Panc1 (cell line): ENCODE results near the gene RILPL2.

Experiments used
- POLR2AphosphoS5 ChIP-seq: IDR thresholded peaks from 2 replicates; pipeline ENCODE4 v1.6.1; 2012; ENCODE audit warnings: mild to moderate bottlenecking, low read depth, low read length, moderate library complexity
- SIN3A ChIP-seq: IDR thresholded peaks from 2 replicates; pipeline ENCODE4 v1.6.1; 2012; ENCODE audit warnings: low read depth, mild to moderate bottlenecking, low read length, moderate library complexity, borderline replicate concordance; ENCODE audit not compliant: insufficient read depth
- TCF7L2 ChIP-seq: IDR thresholded peaks from 2 replicates; pipeline ENCODE4 v1.6.1; 2011; ENCODE audit warnings: mild to moderate bottlenecking, low read depth, low read length, inconsistent platforms
- TF ChIP-seq, protein P1 (sequence below): fragments of 450-650 bp; IDR thresholded peaks from 2 replicates; pipeline ENCODE4 v1.5.1; 2017; ENCODE audit warnings: mild to moderate bottlenecking
- TF ChIP-seq, protein P2 (sequence below), 2 experiments: IDR thresholded peaks; 2 replicates each; pipeline ENCODE4 v1.6.1; 2011 to 2012; ENCODE audit warnings: low read depth in 2 of 2, control low read depth in 1 of 2, low read length in 1 of 2, mild to moderate bottlenecking in 1 of 2, moderate library complexity in 1 of 2; ENCODE audit not compliant: insufficient read depth in 1 of 2

DNA sequence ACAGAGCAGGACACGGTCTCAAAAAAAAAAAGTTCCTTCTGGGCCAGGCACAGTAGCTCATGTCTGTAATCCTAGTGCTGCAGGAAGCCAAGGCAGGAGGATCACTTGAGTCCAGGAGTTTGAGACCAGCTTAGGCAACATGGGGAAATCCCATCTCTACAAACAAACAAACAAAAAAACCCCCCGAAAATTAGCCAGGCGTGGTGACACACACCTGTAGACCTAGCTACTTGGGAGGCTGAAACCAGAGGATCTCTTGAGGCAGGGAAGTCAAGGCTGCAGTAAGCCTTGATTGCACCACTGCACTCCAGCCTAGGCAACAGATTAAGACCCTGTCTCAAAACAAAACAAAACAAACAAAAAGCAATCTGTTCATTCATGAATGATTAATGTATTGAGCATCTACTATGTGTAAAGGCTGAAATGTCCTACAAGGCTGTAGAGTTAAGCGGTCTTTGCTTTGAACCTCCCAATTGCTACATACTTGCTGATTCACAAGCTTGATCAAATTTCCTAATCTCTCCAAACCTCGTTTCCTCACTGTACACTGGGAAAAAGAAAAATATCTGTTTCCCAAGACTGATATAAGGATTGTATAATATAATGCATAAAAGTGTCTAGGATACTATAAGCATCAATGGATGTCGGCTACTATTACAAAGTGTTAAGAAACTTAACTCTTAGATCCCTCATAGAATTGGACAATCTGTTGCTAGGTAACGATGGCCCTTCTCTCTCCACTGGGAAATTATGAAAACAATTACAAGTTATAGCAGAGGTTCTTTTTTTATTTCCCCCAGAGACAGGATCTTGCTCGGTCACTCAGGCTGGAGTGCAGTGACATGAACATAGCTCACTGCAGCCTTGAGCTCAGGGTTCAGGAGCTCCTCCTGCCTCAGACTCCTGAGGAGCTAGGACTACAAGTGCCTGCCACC, 7.9 kb upstream of the RILPL2 start:
- TF ChIP-seq, protein P1, sequence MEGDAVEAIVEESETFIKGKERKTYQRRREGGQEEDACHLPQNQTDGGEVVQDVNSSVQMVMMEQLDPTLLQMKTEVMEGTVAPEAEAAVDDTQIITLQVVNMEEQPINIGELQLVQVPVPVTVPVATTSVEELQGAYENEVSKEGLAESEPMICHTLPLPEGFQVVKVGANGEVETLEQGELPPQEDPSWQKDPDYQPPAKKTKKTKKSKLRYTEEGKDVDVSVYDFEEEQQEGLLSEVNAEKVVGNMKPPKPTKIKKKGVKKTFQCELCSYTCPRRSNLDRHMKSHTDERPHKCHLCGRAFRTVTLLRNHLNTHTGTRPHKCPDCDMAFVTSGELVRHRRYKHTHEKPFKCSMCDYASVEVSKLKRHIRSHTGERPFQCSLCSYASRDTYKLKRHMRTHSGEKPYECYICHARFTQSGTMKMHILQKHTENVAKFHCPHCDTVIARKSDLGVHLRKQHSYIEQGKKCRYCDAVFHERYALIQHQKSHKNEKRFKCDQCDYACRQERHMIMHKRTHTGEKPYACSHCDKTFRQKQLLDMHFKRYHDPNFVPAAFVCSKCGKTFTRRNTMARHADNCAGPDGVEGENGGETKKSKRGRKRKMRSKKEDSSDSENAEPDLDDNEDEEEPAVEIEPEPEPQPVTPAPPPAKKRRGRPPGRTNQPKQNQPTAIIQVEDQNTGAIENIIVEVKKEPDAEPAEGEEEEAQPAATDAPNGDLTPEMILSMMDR: no peak
- TF ChIP-seq POLR2AphosphoS5 (no peak), TCF7L2 (no peak), SIN3A (no peak)
- TF ChIP-seq, protein P2, sequence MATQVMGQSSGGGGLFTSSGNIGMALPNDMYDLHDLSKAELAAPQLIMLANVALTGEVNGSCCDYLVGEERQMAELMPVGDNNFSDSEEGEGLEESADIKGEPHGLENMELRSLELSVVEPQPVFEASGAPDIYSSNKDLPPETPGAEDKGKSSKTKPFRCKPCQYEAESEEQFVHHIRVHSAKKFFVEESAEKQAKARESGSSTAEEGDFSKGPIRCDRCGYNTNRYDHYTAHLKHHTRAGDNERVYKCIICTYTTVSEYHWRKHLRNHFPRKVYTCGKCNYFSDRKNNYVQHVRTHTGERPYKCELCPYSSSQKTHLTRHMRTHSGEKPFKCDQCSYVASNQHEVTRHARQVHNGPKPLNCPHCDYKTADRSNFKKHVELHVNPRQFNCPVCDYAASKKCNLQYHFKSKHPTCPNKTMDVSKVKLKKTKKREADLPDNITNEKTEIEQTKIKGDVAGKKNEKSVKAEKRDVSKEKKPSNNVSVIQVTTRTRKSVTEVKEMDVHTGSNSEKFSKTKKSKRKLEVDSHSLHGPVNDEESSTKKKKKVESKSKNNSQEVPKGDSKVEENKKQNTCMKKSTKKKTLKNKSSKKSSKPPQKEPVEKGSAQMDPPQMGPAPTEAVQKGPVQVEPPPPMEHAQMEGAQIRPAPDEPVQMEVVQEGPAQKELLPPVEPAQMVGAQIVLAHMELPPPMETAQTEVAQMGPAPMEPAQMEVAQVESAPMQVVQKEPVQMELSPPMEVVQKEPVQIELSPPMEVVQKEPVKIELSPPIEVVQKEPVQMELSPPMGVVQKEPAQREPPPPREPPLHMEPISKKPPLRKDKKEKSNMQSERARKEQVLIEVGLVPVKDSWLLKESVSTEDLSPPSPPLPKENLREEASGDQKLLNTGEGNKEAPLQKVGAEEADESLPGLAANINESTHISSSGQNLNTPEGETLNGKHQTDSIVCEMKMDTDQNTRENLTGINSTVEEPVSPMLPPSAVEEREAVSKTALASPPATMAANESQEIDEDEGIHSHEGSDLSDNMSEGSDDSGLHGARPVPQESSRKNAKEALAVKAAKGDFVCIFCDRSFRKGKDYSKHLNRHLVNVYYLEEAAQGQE (IDR thresholded peaks at IDR 0.05; ENCODE audit: insufficient read depth in 1 of 2, low read depth in 2 of 2, low read length in 1 of 2): no peak
